Measurements from ENCODE around the gene LONP1.
"Not testable (repeated sequence)": the region's sequence is repeated elsewhere in the genome, so short reads cannot be mapped to it uniquely, and the experiment has no call there.

Gene LONP1

DNA sequence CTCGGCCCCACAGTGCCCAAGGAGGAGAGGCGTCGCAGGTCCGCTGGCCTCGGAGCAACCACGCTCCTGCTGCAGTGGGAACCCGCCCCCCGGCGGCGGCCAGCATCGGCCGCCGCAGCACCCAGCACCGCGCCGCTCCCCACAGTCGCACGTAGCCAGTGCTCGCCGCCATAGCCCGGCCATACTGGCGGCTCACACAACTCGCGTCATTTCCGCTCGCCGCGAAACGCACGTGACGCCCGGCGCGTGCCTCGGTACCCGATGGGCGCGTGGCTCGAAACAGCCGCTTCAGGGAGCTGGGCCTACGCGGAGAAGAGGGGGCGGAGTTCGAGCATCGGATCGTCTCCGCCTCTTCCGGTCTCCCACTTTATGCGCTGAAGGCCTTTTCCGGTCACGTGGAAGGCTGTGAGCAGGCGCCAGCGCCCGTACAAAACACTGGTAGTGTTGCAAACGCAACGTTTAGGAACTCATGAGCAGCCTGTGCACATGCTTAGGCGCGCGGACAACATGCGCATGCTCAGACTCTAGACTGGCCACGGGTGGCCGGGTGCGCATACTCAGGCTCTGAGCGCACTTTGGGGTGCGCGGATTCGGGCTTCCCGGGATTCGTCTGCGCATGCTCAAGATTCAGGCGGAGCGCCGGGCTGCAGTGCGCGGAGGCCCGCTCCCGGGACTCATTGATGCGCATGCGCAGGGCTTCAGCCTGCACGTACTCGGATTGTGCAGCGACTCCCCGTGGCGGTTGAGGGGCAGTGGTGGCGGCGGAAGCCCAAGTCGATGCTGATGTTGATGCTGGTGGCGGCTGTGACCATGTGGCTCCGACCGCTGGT is at the start of gene LONP1, which contains the start of gene CATSPERD:
TSS of gene LONP1 (minus strand) at position 186 of the 830 bp plus-strand sequence. CDS start at position 172, 14 bp downstream.
TSS of gene CATSPERD (plus strand) at position 677 of the 830 bp plus-strand sequence. CDS start at position 778, 101 bp downstream.
- peak; percentile 100 for DNase-seq (ENCODE audit: low spot score)

GRCh38 chr19:5767949-5768348 is 48.0 kb upstream of the LONP1 start:
- DNase-seq (ENCODE audit: low spot score): no peak

- no peak for DNase-seq (ENCODE audit: low spot score)
These were observed 45.3 kb upstream of the LONP1 start for GRCh38 chr19:5765220-5765619.

DNA sequence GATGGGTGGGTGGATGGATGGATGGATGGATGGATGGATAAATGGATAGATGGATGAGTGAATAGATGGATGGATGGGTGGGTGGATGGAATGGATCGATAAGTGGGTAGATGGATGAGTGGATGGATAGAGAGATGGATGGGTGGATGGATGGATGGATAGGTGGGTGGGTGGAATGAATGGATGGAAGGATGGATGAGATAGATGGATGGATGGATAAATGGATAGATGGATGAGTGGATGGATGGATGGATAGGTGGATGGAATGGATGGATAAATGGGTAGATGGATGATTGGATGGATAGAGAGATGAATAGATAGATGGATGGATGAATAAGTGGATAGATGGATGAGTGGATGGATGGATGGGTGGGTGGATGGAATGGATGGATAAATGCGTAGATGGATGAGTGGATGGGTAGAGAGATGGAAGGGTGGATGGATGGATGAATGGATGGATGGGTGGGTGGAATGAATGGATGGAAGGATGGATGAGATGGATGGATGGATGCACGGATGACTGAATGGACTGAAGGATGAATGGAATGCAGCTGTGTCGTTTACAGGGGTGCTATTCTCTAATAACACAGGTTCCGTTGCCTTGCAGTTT is 42.8 kb upstream of the LONP1 start:
- no peak for DNase-seq (ENCODE audit: low spot score)

- DNase-seq (ENCODE audit: low spot score): no peak
These were observed 33.8 kb upstream of the LONP1 start for GRCh38 chr19:5753743-5754142.

- no peak for DNase-seq (ENCODE audit: low spot score)
These were observed 31.8 kb upstream of the LONP1 start for GRCh38 chr19:5751709-5752108.

DNA sequence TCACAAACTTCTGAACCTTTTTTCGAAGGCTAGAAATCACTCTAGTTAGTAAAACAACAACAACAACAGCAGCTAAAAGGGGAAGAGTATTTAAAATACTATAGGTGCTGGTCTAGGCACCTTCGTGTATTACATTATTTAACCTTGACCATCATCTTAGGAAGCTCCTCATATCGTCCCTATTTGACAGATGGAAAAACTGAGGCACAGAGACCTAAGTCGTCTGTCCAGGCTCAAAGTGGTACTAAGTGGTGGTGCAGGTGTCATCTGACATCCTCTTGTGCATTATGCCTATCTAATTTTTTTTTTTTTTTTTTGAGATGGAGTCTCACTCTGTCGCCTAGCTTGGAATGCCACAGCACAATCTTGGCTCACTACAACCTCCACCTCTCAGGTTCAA is 29.6 kb upstream of the LONP1 start:
- DNase-seq (ENCODE audit: low spot score): no peak

GRCh38 chr19:5748920-5749319 is 29.0 kb upstream of the LONP1 start:
- DNase-seq (ENCODE audit: low spot score): not testable (repeated sequence)

GRCh38 chr19:5744999-5745398 is 25.1 kb upstream of the LONP1 start:
- DNase-seq (ENCODE audit: low spot score): not testable (repeated sequence)

GRCh38 chr19:5743630-5744029 is 23.7 kb upstream of the LONP1 start:
- DNase-seq (ENCODE audit: low spot score): peak; percentile 16

GRCh38 chr19:5742051-5742450 is 22.1 kb upstream of the LONP1 start:
- DNase-seq (ENCODE audit: low spot score): no peak

DNA sequence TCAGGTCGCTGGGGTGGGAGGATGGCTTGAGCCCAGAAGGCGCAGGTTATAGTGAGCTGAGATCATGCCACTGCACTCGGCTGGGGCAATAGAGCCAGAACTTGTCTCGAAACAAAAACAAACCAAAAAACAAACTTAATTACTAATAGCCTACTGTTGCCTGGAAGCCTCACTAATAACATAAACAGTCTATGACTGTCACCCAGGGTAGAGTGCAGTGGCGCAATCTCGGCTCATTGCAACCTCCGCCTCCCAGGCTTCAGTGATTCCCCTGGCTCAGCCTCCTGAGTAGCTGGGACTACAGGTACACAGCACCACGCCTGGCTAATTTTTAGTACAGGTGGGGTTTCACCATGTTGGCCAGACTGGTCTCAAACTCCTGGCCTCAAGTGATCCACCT is 18.5 kb upstream of the LONP1 start:
- DNase-seq (ENCODE audit: low spot score): no peak

- DNase-seq (ENCODE audit: low spot score): not testable (repeated sequence)
These were observed 13.2 kb upstream of the LONP1 start for GRCh38 chr19:5733172-5733571.

DNA sequence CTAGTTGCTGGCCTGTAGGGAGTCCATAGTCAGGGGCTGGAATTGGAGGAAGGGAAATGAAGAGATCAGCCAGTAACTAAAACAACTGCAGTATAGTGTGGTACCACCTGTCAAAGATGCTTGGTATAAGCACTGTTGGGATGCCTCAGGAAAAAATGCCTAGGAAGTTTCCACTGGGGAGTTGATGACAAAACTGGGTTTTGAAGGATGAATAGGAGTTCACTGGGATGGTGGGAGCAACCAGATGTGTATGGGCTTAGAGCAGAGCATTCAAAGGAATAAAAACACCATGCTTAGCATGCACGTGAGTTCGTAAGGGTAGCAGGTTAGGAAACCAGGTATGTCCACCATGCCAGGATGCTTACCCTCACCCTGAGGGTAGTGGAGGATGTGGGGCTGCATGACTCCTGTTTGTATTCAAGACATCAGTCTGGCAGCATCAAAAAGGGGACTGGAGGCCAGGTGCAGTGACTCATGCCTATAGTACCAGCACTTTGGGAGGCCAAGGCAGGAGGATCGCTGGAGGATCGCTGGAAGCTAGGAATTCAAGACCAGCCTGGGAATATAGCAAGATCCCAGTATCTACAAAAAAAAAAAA is 7.6 kb upstream of the LONP1 start:
- DNase-seq (ENCODE audit: low spot score): no peak

- DNase-seq (ENCODE audit: low spot score): no peak
These were observed 529 bp downstream of the LONP1 start for GRCh38 chr19:5719274-5719960.

- peak; percentile 69 for DNase-seq (ENCODE audit: low spot score)
These were observed 1.2 kb downstream of the LONP1 start for GRCh38 chr19:5718579-5719273.

DNA sequence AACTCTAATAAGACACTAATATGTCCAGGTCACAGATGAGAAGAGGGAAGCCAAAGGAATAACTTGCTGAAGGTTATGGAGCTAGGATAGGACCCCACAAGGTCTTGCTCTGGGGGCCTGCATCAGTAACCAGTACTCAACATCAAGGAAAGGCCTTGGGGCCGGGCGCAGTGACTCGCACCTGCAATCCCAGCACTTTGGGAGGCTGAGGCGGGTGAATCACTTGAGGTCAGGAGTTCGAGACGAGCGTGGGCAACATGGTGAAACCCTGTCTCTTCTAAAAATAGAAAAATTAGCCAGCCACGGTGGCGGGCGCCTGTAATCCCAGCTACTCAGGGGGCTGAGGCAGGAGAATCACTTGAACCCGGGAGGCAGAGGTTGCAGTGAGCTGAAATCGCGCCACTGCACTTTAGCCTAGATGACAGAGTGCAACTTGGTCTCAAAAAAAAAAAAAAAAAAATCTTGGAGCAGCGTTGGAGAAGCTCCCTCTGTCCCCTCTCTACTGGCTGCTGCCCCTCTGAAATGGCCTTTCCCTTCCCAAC is 1.8 kb downstream of the LONP1 start:
- no peak for DNase-seq (ENCODE audit: low spot score)

DNA sequence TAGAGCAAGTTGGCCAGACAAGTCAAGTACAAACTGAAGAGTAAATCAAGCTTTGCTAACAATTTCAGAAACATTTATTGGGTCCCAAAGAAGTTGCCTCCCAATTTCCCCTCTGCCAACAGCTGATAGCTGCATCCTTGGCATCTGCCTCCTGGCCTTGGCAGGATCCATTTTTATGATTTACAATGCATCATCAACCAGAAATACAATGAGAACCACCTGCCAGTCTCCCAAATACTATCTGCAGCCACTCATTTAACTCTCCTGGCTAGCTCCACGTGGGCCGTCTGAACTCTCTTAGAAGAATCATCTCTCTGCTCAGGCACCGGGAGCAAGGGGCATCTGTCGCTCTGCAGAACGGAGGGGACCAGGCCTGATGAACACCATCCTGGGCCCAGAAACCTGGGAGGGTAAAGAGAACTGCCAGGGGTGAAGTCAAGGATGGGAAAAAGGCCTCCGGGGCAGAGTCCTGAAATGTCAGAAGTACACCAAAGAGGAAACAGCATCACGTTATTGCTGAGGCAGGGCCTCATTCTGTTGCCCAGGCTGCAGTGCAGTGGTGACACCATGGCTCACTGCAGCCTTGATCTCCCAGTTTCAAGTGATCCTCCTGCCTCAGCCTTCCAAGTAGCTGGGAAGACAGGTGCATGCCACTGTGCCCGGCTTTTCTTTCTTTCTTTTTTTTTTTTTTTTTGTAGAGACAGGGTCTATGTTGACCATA is 2.6 kb downstream of the LONP1 start:
- DNase-seq (ENCODE audit: low spot score): no peak

DNA sequence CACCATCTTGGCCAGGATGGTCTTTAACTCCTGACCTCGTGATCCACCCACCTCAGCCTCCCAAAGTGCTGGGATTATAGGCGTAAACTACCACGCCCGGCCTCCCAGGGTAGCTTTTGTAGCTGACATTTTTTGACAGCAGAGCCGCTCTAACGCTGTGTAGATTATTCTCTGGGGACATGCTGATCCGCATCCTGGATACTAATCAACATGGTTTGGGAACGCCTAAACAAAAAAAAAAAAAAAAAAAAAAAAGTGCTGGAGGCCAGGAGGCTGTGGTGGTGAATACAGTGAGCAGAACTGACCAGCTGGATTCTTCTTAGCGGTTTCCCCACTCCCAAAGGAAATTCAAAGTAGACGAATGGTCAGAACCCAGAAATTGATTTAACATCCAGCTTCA is 5.1 kb downstream of the LONP1 start:
- DNase-seq (ENCODE audit: low spot score): no peak

GRCh38 chr19:5713228-5713627 is 6.7 kb downstream of the LONP1 start:
- DNase-seq (ENCODE audit: low spot score): no peak

DNA sequence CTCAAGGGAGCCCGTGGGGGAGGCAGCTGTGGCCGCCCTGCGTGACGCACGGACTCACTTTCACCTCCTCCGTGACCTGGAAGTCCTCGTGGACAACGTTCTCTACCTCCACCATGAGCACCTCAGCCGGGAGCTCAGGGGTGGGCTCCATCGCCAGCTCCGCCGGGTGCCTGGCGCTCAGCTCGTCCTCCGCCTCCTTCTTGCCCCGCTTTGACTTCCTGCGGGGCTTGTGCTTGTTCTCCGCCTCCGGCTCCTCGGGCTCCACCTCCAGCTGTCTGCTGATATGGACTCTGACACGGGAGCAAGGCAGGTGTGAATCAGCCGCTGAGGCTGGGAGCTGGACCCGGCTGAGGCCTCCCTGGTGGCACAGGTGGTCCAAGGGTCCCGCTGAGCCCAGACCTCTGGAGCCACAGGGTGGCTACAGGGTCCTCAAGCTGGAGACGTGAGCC is 8.2 kb downstream of the LONP1 start:
- no peak for DNase-seq (ENCODE audit: low spot score)
